Putamen (tissue), 1 donor: ENCODE measurements around the gene NSF.
"Not testable (repeated sequence)": the region's sequence is repeated elsewhere in the genome, so short reads cannot be mapped to it uniquely, and the experiment has no call there.

Experiments used
- DNase-seq: peaks from one replicate; pipeline ENCODE4 v3.0.0-alpha.2; 2016; ENCODE audit warnings: low spot score

Gene NSF

GRCh38 chr17:46628753-46629436 lies 38.4 kb downstream of the NSF start:
- not testable (repeated sequence) for DNase-seq

- not testable (repeated sequence) for DNase-seq
Observed at GRCh38 chr17:46632146-46632545, 41.7 kb downstream of the NSF start.

GRCh38 chr17:46634844-46635243 lies 44.4 kb downstream of the NSF start:
- not testable (repeated sequence) for DNase-seq

- DNase-seq, result not testable (repeated sequence)
Observed at GRCh38 chr17:46641861-46642656, 51.6 kb downstream of the NSF start.

GRCh38 chr17:46647251-46647650 lies 56.8 kb downstream of the NSF start:
- DNase-seq, result not testable (repeated sequence)

- DNase-seq, result not testable (repeated sequence)
Observed at GRCh38 chr17:46647688-46648278, 57.3 kb downstream of the NSF start.

- peak; percentile 2 for DNase-seq
Observed at GRCh38 chr17:46649246-46649645, 58.8 kb downstream of the NSF start.

GRCh38 chr17:46652024-46652643 lies 61.7 kb downstream of the NSF start:
- DNase-seq, result not testable (repeated sequence)

GRCh38 chr17:46658235-46658634 lies 67.8 kb downstream of the NSF start:
- DNase-seq, result not testable (repeated sequence)

GRCh38 chr17:46659702-46660101 lies 69.2 kb downstream of the NSF start:
- DNase-seq, result not testable (repeated sequence)

GRCh38 chr17:46663123-46663522 lies 72.7 kb downstream of the NSF start:
- not testable (repeated sequence) for DNase-seq

GRCh38 chr17:46663552-46663951 lies 73.1 kb downstream of the NSF start:
- not testable (repeated sequence) for DNase-seq

GRCh38 chr17:46665969-46666368 lies 75.5 kb downstream of the NSF start:
- DNase-seq, result not testable (repeated sequence)

- not testable (repeated sequence) for DNase-seq
Observed at GRCh38 chr17:46670789-46671188, 80.3 kb downstream of the NSF start.

GRCh38 chr17:46672777-46673176 lies 82.3 kb downstream of the NSF start:
- not testable (repeated sequence) for DNase-seq

- not testable (repeated sequence) for DNase-seq
Observed at GRCh38 chr17:46677819-46678218, 87.3 kb downstream of the NSF start.

- not testable (repeated sequence) for DNase-seq
Observed at GRCh38 chr17:46683653-46684052, 93.2 kb downstream of the NSF start.

GRCh38 chr17:46685284-46685683 lies 94.8 kb downstream of the NSF start:
- DNase-seq, result not testable (repeated sequence)

GRCh38 chr17:46692196-46692595 lies 101.7 kb downstream of the NSF start:
- DNase-seq, result not testable (repeated sequence)

- not testable (repeated sequence) for DNase-seq
Observed at GRCh38 chr17:46693283-46693682, 102.8 kb downstream of the NSF start.

- not testable (repeated sequence) for DNase-seq
Observed at GRCh38 chr17:46696522-46696921, 106.1 kb downstream of the NSF start.

GRCh38 chr17:46699014-46699413 lies 108.5 kb downstream of the NSF start:
- not testable (repeated sequence) for DNase-seq
